Stimulated activated CD8-positive, alpha-beta memory T cell treated with anti-CD3 and anti-CD28 coated beads, Interleukin-7, amount 100 ng/mL, for 1 hour (primary cell): ENCODE data around the gene TEAD4.

Experiments
- DNase-seq, 2 donors: peaks; one replicate each; pipeline ENCODE4 v3.0.0-alpha.2; 2020; ENCODE audit warnings: low read depth in 2 of 2

TEAD4 gene

GRCh38 chr12:2959192-2959504, at the start of gene TEAD4:
TSS of gene TEAD4 (plus strand) at chr12:2959397.
- DNase-seq, result no peak

GRCh38 chr12:2912216-2912575, 47.0 kb upstream of the TEAD4 start:
- no peak for DNase-seq

- DNase-seq, result no peak
Measured at GRCh38 chr12:2919249-2919648, 39.9 kb upstream of the TEAD4 start.

- DNase-seq, result no peak
Measured at GRCh38 chr12:2922329-2922728, 36.9 kb upstream of the TEAD4 start.

GRCh38 chr12:2923057-2923456, 36.1 kb upstream of the TEAD4 start:
- DNase-seq, result no peak

- DNase-seq, result no peak
Measured at GRCh38 chr12:2924019-2924418, 35.2 kb upstream of the TEAD4 start.

- no peak for DNase-seq
Measured at GRCh38 chr12:2925322-2925995, 33.7 kb upstream of the TEAD4 start.

- no peak for DNase-seq
Measured at GRCh38 chr12:2930865-2931264, 28.3 kb upstream of the TEAD4 start.

GRCh38 chr12:2933586-2933985, 25.6 kb upstream of the TEAD4 start:
- DNase-seq, result no peak

GRCh38 chr12:2934371-2934770, 24.8 kb upstream of the TEAD4 start:
- no peak for DNase-seq

- no peak for DNase-seq
Measured at GRCh38 chr12:2936301-2936700, 22.9 kb upstream of the TEAD4 start.

- DNase-seq, result no peak
Measured at GRCh38 chr12:2937500-2937899, 21.7 kb upstream of the TEAD4 start.

- no peak for DNase-seq
Measured at GRCh38 chr12:2939191-2939590, 20.0 kb upstream of the TEAD4 start.

- no peak for DNase-seq
Measured at GRCh38 chr12:2940564-2940963, 18.6 kb upstream of the TEAD4 start.

GRCh38 chr12:2941524-2941923, 17.7 kb upstream of the TEAD4 start:
- DNase-seq, result no peak

GRCh38 chr12:2944401-2945047, 14.7 kb upstream of the TEAD4 start:
- peak; percentile 4 to 28 for DNase-seq

GRCh38 chr12:2949411-2949810, 9.8 kb upstream of the TEAD4 start:
- no peak for DNase-seq

- DNase-seq, result no peak
Measured at GRCh38 chr12:2955888-2956287, 3.3 kb upstream of the TEAD4 start.

GRCh38 chr12:2957816-2958431, 1.3 kb upstream of the TEAD4 start:
- DNase-seq, result no peak

- DNase-seq, result no peak
Measured at GRCh38 chr12:2958432-2959191, 585 bp upstream of the TEAD4 start.

- DNase-seq, result no peak
Measured at GRCh38 chr12:2959505-2960389, 550 bp downstream of the TEAD4 start.
